NCI-H2196 treated with DMSO at 0.1 percent for 48 hours (cell line): Measurements from ENCODE around the gene AP2A1.

ENCODE experiments used
- DNase-seq: peaks from one replicate; lab custom pipeline; 2025; ENCODE audit not compliant: unreplicated experiment; lab: John Stamatoyannopoulos, UW

Gene AP2A1

DNA sequence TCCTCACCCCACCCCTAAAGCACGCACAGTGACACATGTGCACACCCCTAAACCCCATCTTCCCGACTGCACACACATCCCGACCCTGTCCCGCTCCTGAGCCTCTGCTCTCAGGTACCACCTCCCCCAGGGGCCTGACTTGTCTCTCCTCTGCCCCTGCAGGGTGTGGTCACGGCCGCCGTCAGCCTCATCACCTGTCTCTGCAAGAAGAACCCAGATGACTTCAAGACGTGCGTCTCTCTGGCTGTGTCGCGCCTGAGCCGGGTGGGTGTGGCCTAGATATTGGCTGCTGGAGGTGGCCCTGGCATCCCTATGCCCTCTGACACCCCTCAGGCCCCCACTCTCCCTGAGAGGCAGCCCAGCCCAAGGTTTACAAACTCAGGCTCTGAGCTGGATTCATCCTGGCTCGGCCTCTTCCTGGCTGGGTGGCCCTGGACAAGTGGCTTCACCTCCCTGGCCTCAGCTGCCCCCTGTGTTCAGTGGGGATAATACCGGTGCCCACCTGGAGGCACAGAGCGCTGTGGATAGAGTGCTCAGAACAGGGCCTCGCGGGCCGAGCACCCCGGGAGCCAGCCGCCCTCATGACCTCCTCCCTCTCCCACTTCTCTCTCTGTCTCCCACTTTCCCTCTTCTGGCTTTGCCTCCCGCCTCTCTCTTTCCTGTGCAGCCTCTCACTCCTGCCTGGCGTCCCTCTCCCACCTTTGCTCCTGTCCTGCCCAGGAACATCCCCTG is 26.2 kb downstream of the AP2A1 start:
- DNase-seq, result no peak

DNA sequence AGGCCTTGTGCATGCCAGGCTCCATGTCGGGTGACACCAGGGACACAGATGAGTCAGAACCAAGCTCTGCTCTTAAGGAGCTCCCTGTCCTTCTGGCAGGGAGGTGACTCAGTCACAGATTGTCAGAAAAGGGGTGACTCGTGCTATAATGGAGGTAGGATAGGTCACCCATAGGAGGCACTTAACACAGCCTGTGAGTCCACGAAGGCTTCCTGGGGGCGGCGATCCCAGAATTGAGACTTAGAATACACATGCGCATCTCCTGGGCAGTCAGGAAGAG is 26.7 kb downstream of the AP2A1 start:
- no peak for DNase-seq

DNA sequence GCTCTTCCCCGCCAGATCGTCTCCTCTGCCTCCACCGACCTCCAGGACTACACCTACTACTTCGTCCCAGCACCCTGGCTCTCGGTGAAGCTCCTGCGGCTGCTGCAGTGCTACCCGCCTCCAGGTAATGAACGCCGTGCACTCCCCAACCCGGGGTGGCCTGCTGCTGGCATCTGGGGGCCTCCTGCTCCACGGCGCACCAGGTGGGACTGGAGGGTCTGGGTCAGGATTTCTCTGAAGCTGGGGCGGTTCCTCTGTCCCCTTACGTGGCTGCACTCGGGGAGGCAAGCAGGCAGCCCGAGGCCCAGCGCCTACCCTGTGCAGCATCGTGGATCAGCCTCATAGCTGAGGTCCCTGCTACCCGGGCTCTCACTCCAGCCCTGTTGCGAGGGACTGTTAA is 28.8 kb downstream of the AP2A1 start:
- DNase-seq, result no peak

DNA sequence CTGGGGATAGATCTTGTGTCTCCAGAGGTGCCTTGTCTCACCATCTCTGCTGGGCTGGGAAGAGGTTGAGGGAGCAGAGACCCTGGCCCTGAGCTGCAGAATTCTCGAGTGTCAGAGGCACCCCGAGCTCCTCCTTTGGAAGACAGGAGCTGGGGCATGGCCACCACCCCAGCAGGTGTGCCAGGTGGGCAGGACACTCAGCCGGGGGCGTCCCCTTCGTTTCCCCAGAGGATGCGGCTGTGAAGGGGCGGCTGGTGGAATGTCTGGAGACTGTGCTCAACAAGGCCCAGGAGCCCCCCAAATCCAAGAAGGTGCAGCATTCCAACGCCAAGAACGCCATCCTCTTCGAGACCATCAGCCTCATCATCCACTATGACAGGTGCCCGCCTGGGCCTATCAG is 31.8 kb downstream of the AP2A1 start:
- DNase-seq, result no peak

DNA sequence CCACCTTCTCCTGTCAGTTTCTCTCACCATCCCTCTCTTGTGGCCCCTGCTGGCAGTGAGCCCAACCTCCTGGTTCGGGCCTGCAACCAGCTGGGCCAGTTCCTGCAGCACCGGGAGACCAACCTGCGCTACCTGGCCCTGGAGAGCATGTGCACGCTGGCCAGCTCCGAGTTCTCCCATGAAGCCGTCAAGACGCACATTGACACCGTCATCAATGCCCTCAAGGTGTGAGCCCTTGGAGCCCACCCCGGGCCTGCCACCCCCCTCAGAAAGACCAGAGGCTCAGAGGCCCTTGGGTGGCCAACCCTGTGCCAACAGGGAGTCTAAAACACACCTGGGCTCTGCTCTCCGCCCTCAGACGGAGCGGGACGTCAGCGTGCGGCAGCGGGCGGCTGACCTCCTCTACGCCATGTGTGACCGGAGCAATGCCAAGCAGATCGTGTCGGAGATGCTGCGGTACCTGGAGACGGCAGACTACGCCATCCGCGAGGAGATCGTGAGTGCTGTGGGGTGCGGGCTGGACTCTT is 32.5 kb downstream of the AP2A1 start:
- no peak for DNase-seq

DNA sequence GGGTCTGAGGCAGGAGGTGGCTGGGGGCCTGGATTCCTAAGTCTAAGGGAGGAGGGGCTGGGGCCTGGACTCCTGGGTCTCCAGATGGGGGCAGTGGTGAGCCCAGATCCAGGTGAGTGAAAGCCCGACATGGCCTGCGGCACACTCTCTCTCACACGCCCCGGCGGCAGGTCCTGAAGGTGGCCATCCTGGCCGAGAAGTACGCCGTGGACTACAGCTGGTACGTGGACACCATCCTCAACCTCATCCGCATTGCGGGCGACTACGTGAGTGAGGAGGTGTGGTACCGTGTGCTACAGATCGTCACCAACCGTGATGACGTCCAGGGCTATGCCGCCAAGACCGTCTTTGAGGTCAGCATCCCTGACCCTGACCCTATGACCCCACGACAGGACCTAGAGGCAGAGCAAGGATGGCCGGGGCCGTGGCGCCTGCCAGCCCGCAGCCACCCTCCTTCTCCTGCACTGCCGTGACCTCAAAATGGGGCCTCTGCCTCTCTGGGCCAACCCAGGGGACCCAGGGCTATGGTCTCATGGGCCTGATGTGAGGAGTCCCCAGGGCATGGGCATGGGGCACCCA is 33.1 kb downstream of the AP2A1 start:
- no peak for DNase-seq

DNA sequence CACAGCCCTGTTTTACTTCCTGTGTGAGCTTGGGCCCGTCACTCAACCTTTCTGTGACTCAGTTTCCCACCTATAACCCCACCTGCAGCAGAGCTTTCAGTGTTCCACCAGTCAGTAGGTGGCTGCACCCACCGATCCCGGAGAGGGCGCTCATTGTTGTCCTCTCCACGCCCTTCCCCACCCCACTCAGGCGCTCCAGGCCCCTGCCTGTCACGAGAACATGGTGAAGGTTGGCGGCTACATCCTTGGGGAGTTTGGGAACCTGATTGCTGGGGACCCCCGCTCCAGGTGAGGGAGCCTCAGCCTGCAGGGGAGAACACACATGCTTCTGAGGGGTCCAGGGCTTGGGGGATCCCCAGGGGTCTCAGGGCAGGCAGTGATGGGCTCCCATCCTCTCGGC is 34.0 kb downstream of the AP2A1 start:
- DNase-seq, result no peak

DNA sequence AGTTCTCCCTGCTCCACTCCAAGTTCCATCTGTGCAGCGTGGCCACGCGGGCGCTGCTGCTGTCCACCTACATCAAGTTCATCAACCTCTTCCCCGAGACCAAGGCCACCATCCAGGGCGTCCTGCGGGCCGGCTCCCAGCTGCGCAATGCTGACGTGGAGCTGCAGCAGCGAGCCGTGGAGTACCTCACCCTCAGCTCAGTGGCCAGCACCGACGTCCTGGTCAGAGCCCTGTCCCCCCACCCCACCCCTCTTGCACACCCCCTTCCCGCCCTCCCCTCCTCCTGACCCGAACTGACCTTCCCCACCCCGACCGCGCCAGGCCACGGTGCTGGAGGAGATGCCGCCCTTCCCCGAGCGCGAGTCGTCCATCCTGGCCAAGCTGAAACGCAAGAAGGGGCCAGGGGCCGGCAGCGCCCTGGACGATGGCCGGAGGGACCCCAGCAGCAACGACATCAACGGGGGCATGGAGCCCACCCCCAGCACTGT is 34.6 kb downstream of the AP2A1 start:
- no peak for DNase-seq

DNA sequence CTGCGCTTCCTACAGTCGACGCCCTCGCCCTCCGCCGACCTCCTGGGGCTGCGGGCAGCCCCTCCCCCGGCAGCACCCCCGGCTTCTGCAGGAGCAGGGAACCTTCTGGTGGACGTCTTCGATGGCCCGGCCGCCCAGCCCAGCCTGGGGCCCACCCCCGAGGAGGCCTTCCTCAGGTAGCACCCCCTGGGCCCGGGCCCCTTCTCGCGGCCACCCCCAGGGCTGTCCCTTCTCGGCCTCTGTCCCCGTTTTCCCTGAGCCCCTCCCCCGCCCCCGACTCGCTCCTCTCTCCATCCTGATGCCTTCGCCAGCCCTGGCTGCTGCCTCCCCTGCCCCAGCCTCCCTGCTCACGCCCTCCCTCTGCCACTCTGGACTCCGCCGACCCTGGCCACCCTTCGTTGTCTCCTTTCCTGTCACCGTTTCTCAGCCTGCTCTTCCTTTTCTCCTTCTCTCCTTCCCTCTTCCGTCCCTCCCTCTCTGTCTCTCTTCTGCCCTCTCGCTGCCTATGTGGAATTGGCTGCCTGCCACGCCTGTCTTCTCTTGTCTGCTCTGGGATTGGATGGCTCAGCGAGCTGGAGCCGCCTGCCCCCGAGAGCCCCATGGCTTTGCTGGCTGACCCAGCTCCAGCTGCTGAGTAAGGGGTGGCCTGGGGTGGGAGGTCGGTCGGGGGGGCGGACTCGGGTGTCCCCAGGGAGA is 35.3 kb downstream of the AP2A1 start:
- peak; percentile 87 for DNase-seq

DNA sequence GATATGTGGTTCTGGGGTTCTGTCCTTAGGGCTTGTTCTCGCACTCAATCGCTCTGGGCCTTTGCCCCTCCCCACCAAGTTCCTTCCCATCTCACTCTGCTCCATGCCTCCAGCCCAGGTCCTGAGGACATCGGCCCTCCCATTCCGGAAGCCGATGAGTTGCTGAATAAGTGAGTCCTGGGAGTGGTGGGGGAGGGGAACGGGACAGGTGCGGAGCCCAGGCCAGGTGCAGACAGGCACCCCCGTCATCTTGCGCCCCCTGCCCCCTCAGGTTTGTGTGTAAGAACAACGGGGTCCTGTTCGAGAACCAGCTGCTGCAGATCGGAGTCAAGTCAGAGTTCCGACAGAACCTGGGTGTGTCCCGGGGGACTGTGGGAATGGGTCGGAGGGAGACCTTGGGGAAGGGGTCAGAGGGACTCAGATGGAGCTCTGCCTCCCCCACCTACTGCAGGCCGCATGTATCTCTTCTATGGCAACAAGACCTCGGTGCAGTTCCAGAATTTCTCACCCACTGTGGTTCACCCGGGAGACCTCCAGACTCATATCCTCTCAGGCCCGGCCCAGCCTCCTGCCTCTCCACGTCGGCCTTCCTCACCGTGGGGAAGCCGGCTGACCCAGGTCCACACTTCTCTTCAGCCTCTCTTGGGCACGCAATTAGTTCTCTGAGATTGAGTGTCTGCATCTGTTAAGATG is 36.2 kb downstream of the AP2A1 start:
- peak; percentile 27 for DNase-seq

DNA sequence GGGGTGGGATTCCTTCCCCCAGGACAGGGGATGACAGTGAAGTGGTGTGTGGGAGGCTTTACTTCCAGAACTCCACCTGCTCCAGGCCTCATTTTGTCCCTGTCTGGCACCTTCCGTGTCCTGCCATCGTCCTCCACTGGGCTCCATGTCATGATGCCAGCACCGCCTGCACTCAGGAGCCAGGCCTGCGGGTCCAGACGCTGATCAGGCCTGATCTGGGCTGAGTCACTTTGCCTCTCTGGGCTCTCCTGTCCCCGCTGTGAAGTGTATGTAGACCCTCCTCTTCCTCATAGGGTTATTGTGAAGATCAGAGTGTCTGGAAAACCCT is 36.7 kb downstream of the AP2A1 start:
- DNase-seq, result no peak

DNA sequence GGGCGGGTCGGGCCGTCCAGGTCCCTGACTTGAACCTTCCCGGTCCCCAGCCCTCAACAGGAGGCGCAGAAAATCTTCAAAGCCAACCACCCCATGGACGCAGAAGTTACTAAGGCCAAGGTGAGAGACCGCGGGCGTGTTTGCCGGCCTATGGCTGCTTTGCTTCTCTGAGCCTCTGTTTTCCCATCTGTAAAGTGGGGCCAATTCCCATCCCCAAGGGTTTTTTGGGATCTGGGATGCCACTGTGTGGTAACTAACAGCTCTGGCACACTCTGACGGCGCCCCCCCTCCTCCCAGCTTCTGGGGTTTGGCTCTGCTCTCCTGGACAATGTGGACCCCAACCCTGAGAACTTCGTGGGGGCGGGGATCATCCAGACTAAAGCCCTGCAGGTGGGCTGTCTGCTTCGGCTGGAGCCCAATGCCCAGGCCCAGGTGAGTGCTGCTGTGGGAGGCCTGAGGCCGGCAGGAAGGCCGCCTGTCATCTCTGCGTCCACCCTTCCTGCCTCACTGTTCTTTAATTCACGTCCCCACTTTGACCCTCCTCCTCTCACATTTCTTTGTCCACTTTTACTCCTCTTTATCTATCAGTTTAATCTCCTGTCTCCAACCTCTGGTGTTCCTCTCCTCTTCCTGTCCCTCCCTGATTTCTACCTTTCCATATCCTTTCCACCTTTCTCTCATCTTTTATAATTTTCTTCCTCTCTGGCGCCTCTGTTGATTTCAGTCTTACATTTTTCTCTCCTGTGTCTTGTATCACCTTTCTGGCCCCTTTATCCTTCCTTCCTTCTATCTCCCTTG is 39.2 kb downstream of the AP2A1 start:
- no peak for DNase-seq

DNA sequence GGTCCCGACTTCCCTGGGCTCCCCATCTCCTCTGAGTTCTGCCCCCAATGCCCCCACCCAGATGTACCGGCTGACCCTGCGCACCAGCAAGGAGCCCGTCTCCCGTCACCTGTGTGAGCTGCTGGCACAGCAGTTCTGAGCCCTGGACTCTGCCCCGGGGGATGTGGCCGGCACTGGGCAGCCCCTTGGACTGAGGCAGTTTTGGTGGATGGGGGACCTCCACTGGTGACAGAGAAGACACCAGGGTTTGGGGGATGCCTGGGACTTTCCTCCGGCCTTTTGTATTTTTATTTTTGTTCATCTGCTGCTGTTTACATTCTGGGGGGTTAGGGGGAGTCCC is 39.8 kb downstream of the AP2A1 start:
- DNase-seq, result no peak

DNA sequence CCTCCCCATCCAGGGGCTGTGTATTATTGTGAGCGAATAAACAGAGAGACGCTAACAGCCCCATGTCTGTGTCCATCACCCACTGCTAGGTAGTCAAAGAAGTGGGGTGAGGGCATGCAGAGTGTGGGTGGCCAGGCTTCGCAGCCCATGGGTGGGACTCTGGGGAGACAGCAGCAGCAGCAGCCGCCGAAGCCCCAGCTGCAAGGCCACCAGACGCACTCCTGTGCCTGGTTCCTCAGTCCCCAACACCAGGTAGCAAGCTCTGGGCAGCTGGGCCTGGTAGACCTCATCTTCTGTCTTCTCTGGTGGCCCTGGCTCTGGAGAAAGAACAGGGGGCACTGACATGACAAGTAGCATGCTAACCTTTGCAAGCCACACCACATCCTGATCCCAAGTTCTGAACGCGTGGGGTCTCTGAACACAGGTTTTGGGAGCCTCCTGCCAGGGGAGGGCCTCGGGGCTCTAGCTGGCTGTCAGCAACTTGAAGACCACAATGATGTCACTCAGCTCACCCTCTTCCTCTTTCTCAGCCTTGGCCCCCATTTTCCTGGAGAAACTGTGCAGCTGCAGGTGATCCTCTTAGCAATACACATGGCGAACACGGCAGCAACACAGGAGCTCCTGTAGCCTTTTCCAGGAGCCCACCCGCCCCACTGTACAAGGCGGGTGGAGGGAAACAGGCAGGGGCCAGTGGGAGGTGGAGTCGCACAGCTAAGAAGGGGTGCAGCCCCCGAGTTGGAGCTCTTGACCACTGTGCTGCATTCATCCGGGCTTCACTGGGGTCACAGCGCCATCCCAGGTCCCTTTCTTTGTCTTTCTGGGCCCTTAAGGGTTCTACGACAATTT is 40.5 kb downstream of the AP2A1 start:
- no peak for DNase-seq

DNA sequence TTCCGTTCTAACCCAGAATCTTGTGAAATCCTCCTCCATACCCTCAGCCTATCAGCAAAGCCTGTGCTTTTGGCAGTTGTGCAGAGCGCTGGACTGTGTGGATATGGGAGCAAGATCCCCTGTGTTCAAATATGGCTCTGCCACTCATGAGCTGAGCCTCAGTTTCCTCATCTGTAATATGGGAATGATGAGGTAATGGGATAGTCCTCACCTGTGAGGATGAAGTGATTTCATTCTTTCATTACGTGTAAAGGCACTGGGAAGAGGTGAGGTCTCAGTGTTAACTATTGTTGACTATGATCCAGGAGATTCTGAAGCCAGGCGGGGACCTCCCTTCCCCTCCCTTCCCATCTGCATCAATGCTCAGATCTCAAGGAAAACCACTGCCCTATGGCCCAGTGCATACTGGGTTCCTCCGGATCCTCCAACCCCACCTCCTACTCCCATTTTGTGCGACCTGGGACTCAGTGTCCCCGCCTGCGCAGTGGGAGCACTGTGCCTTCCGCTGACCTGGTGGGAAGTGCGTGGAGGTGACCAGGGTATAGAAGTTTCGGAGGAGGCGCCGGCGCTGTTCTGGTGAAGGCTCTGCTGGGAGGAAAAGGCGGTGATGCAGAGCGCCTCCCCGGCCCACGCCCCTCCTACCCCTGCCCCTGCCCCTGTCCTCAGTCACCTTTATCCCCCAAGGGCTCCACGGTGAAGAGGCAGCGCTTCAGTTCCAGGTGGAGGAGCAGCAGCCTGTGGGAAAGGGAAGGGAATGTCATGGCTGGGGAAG is 41.3 kb downstream of the AP2A1 start:
- DNase-seq, result no peak

DNA sequence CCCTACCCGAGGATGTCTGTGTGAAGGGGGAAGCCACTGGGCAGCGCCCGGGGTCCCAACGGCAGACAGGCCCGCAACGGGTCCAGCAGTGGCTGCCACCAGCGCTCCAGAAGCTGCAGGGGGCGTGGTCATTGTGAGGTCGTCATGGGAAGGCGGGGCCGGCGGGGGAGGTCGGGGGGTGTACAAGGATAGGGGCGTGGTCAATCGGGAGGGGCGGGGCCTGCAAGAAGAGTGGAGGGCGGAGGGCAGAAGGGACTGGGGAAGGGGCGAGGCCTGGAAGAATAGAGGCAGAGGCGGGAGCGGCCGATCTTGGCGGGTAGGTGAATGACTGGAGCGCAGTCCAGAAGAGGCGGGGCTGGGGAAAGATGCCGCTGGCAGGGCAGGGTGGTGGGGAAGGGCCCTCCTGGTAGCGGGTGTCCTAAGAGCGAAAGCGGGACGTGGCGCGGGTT is 41.9 kb downstream of the AP2A1 start:
- DNase-seq, result peak; percentile 94

DNA sequence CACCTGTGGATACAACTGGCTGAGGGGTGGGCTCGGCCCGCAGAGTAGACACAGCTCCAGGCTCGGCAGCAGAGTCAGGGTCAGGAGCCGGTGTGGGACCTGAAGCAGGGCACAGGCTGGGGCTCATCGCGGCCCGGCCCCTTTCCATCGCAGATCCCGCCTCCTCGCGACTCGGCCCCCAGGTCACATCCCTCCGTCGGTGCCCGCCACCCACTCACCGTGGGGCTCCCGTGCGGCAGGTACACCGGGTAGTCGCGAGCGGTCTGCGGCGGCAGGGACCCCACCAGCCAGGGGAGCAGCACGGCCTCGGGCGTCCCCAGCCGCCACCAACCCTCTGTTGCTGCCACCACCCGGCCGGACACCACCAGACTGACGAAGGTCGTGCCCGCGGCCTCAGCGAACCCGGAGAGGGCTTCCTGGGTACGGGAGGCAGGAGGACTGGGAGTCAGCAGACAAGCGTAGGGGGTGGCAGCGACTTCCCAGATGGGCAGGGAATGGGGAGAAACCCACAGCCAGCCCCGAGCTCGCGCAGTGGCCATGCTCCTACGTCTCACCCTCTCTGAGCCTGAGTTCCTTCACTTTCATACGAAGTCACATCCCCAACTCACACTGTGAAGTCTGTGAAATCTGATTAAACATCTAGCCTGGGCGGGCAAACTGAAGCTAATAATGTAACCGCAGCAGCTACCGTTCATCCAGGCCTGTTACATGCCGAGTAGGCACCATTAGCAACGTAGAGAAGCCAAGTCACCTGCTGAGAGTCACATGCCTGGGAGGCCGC is 42.5 kb downstream of the AP2A1 start:
- no peak for DNase-seq

DNA sequence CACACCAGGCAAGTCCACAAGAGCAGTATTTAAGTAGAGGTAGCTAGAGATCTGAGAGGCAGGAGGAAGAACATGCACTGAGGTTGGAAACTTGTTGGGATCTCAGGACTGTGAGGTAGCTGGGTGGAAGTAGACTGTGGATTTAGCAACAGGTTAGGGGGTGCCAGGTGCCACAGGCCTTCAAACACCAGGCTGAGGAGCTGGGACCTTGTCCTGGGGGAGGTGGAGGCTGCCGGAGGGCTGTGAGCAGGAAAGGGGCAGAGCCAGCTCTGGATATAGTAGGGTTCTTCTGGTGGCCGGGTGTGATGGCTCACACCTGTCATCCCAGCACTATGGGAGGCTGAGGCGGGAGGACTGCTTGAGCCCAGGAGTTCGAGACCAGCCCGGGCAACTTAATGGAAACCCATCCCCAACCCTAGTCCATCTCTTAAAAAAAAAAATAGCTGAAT is 43.2 kb downstream of the AP2A1 start:
- peak; percentile 26 for DNase-seq

DNA sequence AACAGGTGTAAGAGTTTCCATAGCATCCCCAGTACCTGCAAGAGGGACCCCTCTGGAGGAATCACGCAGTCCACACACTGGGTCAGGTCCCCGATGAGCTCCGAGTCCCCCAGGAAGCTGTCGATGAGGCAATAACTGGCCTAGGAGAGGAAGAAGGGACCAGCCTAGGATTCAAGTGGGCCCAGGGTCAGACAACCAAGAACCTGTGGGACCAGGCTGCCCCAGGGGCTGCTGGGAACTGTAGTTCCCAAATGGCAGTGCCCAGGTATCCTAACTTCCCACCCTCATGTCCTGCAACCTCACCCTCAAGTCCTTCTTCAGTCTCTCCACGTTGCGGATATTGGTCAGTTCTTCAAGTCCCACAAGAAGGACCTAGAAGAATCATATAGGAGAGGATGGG is 44.5 kb downstream of the AP2A1 start:
- no peak for DNase-seq
